Measurements from ENCODE around the gene LRR1. TPM values are rescaled to one million over a fixed set of nuclear protein-coding genes. Genes with fewer than 3 reads are reported as not detected.
"Not testable (repeated sequence)": the region's sequence is repeated elsewhere in the genome, so short reads cannot be mapped to it uniquely, and the experiment has no call there.

Gene LRR1
- total RNA-seq, 2 experiments from 2014 or later, result 43.7 to 44.3 TPM

DNA sequence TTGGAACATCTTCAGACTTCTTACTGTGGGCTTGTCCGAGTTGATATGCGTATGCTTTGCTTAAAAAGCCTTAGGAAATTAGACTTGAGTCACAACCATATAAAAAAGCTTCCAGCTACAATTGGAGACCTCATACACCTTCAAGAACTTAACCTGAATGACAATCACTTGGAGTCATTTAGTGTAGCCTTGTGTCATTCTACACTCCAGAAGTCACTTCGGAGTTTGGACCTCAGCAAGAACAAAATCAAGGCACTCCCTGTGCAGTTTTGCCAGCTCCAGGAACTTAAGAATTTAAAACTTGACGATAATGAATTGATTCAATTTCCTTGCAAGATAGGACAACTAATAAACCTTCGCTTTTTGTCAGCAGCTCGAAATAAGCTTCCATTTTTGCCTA lies 8.8 kb downstream of the LRR1 start:
- no peak overlapping the region for H3K4me3 Mint-ChIP-seq
- DNase-seq (no peak), ATAC-seq (ENCODE audit: low read depth) (no peak)
- POLR2A ChIA-PET, result interaction anchor here (1.2 to 6.1 kb wide), 3 partner anchors 9 to 27 kb away, joined by 4 to 38 read pairs (median 6); partner anchors contain the start of genes LRR1, MGAT2 and RPL36AL
- peaks cover 11% of the 10 kb centered on the region for H3K4me1 Mint-ChIP-seq
- H3K27ac Mint-ChIP-seq, result no peak overlapping the region
- peaks cover 27% of the 10 kb centered on the region for H3K36me3 Mint-ChIP-seq
- H3K27me3 Mint-ChIP-seq, result no peaks in the 10 kb centered on the region
- H3K9me3 Mint-ChIP-seq, result no peaks in the 10 kb centered on the region

DNA sequence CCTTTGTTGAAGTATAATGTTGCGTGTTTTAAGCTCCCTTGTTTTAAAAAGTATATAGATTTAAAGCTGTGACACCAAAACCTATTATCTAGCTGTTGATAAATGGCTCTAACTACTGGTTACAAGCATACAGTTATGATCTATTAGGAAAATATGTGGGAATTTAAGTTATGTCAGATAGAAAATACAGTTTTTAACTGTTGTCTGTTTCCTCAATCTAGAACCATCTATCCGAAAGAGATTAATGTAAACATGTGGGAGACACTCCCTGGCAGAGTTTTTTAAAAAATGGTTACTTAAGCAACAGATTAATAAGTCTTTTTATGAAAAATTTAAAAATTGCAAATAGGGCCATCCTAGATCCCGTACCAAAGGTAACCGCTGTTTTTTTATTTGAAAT lies 13.5 kb downstream of the LRR1 start:
- DNase-seq (no peak), ATAC-seq (ENCODE audit: low read depth) (no peak)
- Mint-ChIP-seq H3K27me3 (no peaks in the 10 kb centered on the region), H3K36me3 (peaks cover 24% of the 10 kb centered on the region), H3K4me3 (no peak overlapping the region), H3K27ac (no peak overlapping the region), H3K9me3 (no peaks in the 10 kb centered on the region), H3K4me1 (peaks cover 13% of the 10 kb centered on the region)
- POLR2A ChIA-PET, result interaction anchor here (6.1 kb wide), 1 partner anchor 8 kb away, joined by 38 read pairs; the partner anchor contains the start of genes MGAT2 and RPL36AL

DNA sequence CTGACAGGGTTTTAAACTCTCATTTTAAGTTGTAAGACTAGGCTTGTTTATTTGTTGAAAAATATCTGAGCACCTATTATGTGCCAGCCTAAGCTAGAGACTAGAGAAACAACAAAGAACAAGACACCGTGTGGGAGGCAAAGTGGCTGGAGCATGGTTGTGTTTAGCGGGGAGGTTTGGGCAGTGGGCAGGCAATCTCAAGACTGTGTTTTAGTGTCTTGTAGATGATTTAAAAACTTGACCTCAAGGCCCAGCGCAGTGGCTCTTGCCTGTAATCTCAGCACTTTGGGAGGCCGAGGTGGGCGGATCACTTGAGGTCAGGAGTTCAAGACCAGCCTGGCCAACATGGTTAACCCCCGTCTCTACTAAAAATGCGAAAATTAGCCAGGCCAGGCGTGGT lies 13.9 kb downstream of the LRR1 start:
- Mint-ChIP-seq H3K27me3 (no peaks in the 10 kb centered on the region), H3K27ac (no peak overlapping the region), H3K9me3 (no peaks in the 10 kb centered on the region), H3K4me1 (peaks cover 16% of the 10 kb centered on the region), H3K4me3 (no peak overlapping the region), H3K36me3 (peaks cover 26% of the 10 kb centered on the region)
- ATAC-seq (ENCODE audit: low read depth) (no peak), DNase-seq (no peak)
- POLR2A ChIA-PET, result interaction anchor here (6.1 kb wide), 1 partner anchor 8 kb away, joined by 38 read pairs; the partner anchor contains the start of genes MGAT2 and RPL36AL

DNA sequence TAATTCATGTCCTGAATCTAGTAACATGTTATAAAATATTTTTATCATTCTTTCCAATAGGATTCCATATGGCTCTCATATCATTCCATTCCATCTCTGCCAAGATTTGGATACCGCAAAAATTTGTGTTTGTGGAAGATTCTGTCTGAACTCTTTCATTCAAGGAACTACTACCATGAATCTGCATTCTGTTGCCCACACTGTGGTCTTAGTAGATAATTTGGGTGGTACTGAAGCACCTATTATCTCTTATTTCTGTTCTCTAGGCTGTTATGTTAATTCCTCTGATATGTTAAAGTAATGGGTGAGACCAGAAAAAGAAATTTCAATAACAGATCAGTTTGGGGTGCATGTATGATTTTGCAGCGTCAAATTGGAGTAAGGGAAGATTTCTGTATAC lies 15.5 kb downstream of the LRR1 start:
- Mint-ChIP-seq H3K27me3 (no peaks in the 10 kb centered on the region), H3K4me1 (peaks cover 21% of the 10 kb centered on the region), H3K9me3 (no peaks in the 10 kb centered on the region), H3K4me3 (no peak overlapping the region), H3K27ac (no peak overlapping the region), H3K36me3 (peaks cover 29% of the 10 kb centered on the region)
- POLR2A ChIA-PET, result interaction anchor here (0.8 kb wide), 1 partner anchor 28 kb away, joined by 3 read pairs; the partner anchor contains the start of gene RPS29
- DNase-seq (no peak), ATAC-seq (ENCODE audit: low read depth) (no peak)

DNA sequence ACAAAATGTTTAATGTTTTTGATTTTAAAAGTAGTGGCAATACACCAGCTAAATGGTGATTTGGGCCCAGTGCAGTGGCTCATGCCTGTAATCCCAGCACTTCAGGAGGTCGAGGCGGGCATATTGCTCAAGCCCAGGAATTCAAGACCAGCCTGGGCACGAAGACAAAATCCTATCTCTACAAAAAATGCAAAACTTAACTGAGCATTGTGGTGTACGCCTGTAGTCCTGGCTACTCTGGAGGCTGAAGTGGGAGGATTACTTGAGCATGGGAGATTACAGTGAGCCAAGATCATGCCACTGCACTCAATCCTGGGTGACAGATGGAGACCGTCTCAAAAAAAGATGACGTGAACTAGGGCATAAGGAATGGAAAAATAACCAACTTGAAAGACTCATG lies 17.0 kb downstream of the LRR1 start:
- no peak overlapping the region for H3K4me3 Mint-ChIP-seq
- no peak for ATAC-seq (ENCODE audit: low read depth)
- no peak overlapping the region for H3K27ac Mint-ChIP-seq
- peaks cover 25% of the 10 kb centered on the region for H3K36me3 Mint-ChIP-seq
- H3K4me1 Mint-ChIP-seq, result peaks cover 19% of the 10 kb centered on the region
- no peaks in the 10 kb centered on the region for H3K27me3 Mint-ChIP-seq
- no peaks in the 10 kb centered on the region for H3K9me3 Mint-ChIP-seq
- POLR2A ChIA-PET, result interaction anchor here (1.4 kb wide), 1 partner anchor 17 kb away, joined by 3 read pairs; the partner anchor contains the start of gene LRR1
- no peak for DNase-seq

DNA sequence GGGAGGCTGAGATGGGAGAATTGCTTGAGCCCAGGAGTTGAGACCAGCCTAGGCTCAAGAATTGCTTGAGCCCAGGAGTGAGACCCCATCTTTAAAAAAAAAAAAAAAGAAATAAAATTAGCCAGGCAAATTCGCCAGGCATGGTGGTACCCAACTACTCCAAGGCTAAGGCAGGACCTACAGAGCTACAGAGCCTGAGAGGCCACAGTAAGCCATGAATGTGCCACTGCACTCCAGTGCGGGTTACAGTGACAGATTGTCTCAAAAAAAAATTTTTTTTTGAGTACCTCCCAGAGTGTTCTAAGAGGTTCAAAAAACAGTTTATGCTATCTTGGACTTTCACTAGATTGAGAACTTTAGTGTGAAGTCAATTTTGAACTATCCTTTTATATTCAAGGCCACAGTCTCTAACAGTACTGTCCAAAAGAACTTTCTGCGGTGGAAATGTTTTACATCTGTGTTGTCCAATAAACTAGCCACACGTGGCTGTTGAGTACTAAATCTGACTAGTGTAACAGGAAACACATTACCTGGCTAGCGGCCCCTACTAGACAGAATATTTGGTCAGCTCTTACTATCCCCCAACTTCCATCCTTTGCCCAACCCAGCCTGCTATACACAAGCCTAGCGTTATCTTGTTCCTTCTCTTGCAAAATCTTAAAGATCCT lies 19.2 kb downstream of the LRR1 start:
- Mint-ChIP-seq H3K36me3 (peaks cover 35% of the 10 kb centered on the region), H3K9me3 (no peaks in the 10 kb centered on the region), H3K27me3 (no peaks in the 10 kb centered on the region), H3K4me1 (peaks cover 23% of the 10 kb centered on the region), H3K4me3 (peak overlapping the region; percentile 2), H3K27ac (peak overlapping the region; percentile 10)
- POLR2A ChIA-PET, result interaction anchor here (0.5 to 1.7 kb wide), 3 partner anchors 15 to 19 kb away, joined by 3 to 7 read pairs (median 7); partner anchors contain the start of gene LRR1
- DNase-seq, result no peak
- ATAC-seq (ENCODE audit: low read depth), result no peak

DNA sequence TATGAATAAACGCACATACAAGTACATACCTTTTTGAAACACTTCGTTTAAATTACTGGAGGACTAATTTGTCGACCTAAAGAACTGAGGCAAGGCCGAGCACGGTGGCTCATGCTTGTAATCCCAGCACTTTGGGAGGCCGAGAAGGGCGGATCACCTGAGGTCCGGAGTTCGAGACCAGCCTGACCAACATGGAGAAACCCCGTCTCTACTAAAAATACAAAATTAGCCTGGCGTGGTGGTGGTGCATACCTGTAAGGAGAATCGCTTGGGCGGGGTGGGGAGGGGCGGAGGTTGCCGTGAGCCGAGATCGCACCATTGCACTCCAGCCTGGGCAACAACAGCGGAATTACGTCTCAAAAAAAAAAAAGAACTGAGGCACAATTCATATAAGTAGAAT lies 20.5 kb downstream of the LRR1 start:
- Mint-ChIP-seq H3K4me1 (peaks cover 29% of the 10 kb centered on the region), H3K4me3 (peak overlapping the region; percentile 97), H3K27ac (peak overlapping the region; percentile 31), H3K36me3 (peaks cover 30% of the 10 kb centered on the region)
- not testable (repeated sequence) for DNase-seq; H3K27me3 Mint-ChIP-seq; H3K9me3 Mint-ChIP-seq; ATAC-seq (ENCODE audit: low read depth)
- POLR2A ChIA-PET, result interaction anchor here (1.2 to 3.0 kb wide), 6 partner anchors 10 to 1202 kb away, joined by 4 to 102 read pairs (median 45); partner anchors contain the start of genes DNAAF2, LRR1 and RPS29

DNA sequence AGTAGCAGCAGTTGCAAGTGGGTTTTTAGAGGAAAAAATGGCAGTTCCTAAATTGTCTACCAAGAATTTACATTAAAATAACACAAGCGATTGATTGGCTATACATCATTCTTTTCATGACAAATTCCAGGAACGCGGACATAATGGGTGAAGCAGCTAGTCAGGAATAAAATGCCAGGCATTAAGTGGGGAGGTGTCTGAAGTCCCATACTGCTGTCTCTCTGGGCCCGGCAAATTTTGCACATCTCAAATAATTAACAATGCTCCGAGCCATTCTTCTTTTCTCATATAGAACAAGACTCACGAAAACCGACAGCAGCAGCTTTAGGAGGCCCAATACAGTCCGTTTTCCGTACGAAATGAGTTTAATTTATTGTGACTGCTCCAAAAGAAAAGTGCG lies 21.0 kb downstream of the LRR1 start:
- DNase-seq (no peak), ATAC-seq (ENCODE audit: low read depth) (no peak)
- peaks cover 28% of the 10 kb centered on the region for H3K36me3 Mint-ChIP-seq
- H3K4me1 Mint-ChIP-seq, result peaks cover 30% of the 10 kb centered on the region
- H3K9me3 Mint-ChIP-seq, result no peaks in the 10 kb centered on the region
- POLR2A ChIA-PET, result interaction anchor here (0.6 to 3.0 kb wide), 16 partner anchors 10 to 1239 kb away, joined by 3 to 102 read pairs (median 12); partner anchors contain the start of genes CDKL1, DNAAF2, KLHDC2 and LRR1
- peak overlapping the region; percentile 97 for H3K4me3 Mint-ChIP-seq
- peak overlapping the region; percentile 94 for H3K27ac Mint-ChIP-seq
- no peaks in the 10 kb centered on the region for H3K27me3 Mint-ChIP-seq

DNA sequence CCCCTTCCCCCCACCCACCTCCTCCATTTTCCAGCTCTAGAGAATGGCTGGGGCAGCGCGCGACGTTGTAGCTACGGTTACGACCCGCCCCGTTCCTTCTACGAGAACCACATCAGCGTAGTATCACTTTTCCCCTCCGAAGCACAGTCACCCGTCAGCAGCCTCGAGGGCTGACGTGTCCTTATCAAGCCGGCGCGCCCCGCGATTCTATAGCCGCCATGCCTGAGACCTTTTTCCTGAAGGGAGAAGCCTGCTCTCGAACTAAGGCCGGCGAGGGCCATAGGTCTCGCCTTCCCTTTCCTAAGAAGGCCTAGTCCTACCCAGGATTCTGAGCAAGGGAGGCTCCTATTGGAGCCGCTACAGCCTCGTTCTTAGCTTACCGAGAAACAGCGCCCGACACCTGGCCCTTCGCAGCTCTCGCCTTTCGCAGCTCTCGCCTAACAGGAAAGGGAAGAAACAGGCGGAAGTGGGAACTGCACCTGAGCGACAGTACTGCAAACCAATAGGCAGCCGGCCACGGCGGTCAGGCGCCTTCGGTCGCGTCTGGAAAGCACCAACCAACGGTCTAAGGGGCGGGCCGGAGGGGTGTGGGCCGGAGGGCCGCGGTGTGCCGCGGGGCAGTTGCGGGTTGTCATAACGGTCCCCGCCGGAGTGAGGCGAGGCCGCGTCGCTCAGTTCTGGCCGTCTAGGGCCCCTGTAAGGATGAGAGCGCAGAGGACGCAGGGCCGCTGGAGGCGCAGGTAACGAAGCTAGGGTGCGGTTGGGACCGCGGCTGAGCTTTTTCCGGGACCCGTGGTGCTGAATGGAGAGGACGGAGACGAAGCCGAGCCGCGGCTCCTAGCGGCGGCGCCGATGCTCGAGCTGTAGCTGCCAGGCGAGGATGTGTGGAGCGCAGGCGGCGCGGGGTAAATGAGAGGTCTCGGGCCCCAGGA lies 21.7 kb downstream of the LRR1 start, which contains the start of the genes MGAT2 and RPL36AL:
TSS of gene MGAT2 (plus strand) at position 618 of the 932 bp plus-strand sequence. CDS start 470 bp downstream, outside the sequence.
TSS of gene RPL36AL (minus strand) at position 445 of the 932 bp plus-strand sequence. CDS start 1,522 bp downstream, outside the sequence.
- Mint-ChIP-seq H3K9me3 (no peaks in the 10 kb centered on the region), H3K27me3 (no peaks in the 10 kb centered on the region), H3K36me3 (peaks cover 29% of the 10 kb centered on the region), H3K27ac (peak within 1 kb of the TSS; percentile 94), H3K4me3 (peak within 1 kb of the TSS; percentile 97), H3K4me1 (peaks cover 34% of the 10 kb centered on the region)
- DNase-seq, result peak; percentile 95
- ATAC-seq (ENCODE audit: low read depth), result peak; percentile 91
- POLR2A ChIA-PET, result interaction anchor here (0.6 to 3.0 kb wide), 22 partner anchors 11 to 1238 kb away, joined by 3 to 102 read pairs (median 4); partner anchors contain the start of genes CDKL1, DNAAF2, KLHDC2 and LRR1

DNA sequence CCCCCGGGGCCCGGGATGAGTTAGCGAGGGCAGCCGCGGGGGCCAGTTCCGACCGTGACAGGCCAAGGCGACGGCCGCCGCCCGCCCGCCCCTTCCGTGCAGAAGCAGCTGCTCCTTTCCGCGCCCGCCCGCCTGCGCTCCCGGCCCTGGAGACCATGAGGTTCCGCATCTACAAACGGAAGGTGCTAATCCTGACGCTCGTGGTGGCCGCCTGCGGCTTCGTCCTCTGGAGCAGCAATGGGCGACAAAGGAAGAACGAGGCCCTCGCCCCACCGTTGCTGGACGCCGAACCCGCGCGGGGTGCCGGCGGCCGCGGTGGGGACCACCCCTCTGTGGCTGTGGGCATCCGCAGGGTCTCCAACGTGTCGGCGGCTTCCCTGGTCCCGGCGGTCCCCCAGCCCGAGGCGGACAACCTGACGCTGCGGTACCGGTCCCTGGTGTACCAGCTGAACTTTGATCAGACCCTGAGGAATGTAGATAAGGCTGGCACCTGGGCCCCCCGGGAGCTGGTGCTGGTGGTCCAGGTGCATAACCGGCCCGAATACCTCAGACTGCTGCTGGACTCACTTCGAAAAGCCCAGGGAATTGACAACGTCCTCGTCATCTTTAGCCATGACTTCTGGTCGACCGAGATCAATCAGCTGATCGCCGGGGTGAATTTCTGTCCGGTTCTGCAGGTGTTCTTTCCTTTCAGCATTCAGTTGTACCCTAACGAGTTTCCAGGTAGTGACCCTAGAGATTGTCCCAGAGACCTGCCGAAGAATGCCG lies 22.6 kb downstream of the LRR1 start:
- Mint-ChIP-seq H3K27ac (peak overlapping the region; percentile 62), H3K9me3 (no peaks in the 10 kb centered on the region), H3K36me3 (peaks cover 27% of the 10 kb centered on the region), H3K4me1 (peaks cover 36% of the 10 kb centered on the region), H3K4me3 (peak overlapping the region; percentile 97), H3K27me3 (no peaks in the 10 kb centered on the region)
- ATAC-seq (ENCODE audit: low read depth) (no peak), DNase-seq (no peak)
- POLR2A ChIA-PET, result interaction anchor here (0.6 to 3.0 kb wide), 17 partner anchors 11 to 743 kb away, joined by 3 to 102 read pairs (median 9); partner anchors contain the start of genes DNAAF2, KLHDC2, LRR1 and NEMF

DNA sequence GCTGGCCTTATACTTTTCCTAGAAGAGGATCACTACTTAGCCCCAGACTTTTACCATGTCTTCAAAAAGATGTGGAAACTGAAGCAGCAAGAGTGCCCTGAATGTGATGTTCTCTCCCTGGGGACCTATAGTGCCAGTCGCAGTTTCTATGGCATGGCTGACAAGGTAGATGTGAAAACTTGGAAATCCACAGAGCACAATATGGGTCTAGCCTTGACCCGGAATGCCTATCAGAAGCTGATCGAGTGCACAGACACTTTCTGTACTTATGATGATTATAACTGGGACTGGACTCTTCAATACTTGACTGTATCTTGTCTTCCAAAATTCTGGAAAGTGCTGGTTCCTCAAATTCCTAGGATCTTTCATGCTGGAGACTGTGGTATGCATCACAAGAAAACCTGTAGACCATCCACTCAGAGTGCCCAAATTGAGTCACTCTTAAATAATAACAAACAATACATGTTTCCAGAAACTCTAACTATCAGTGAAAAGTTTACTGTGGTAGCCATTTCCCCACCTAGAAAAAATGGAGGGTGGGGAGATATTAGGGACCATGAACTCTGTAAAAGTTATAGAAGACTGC lies 23.4 kb downstream of the LRR1 start:
- no peak for ATAC-seq (ENCODE audit: low read depth)
- peak overlapping the region; percentile 97 for H3K4me3 Mint-ChIP-seq
- DNase-seq, result no peak
- POLR2A ChIA-PET, result interaction anchor here (0.6 to 3.0 kb wide), 8 partner anchors 10 to 673 kb away, joined by 3 to 102 read pairs (median 14); partner anchors contain the start of genes DNAAF2, KLHDC2 and RPS29
- no peaks in the 10 kb centered on the region for H3K27me3 Mint-ChIP-seq
- H3K9me3 Mint-ChIP-seq, result no peaks in the 10 kb centered on the region
- H3K4me1 Mint-ChIP-seq, result peaks cover 37% of the 10 kb centered on the region
- peak overlapping the region; percentile 62 for H3K27ac Mint-ChIP-seq
- peaks cover 32% of the 10 kb centered on the region for H3K36me3 Mint-ChIP-seq

DNA sequence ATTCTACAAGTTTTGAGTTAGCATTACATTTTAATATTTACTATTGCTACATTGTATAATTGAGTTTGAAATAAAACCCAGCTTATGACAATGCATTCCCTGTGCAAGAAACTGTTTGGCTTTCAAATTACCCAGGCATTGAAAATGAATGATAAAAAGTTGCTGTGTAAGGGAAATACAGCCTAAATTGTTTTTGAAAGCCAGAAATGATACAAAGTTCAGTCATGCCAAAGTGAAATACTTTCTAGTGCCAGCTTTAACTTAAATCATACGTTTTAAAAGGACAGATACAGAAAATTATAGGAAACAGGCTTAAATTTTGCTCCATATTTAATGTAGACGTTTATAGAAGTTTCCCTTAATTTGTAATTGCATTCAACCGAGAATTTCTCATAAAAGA lies 24.6 kb downstream of the LRR1 start:
- Mint-ChIP-seq H3K27ac (peak overlapping the region; percentile 20), H3K27me3 (no peaks in the 10 kb centered on the region), H3K4me3 (peak overlapping the region; percentile 97), H3K9me3 (no peaks in the 10 kb centered on the region), H3K4me1 (peaks cover 36% of the 10 kb centered on the region), H3K36me3 (peaks cover 27% of the 10 kb centered on the region)
- POLR2A ChIA-PET, result interaction anchor here (1.3 to 2.5 kb wide), 4 partner anchors 9 to 38 kb away, joined by 3 to 13 read pairs (median 10); partner anchors contain the start of genes LRR1 and RPS29
- ATAC-seq (ENCODE audit: low read depth), result no peak
- no peak for DNase-seq

All from activated naive CD8-positive, alpha-beta T cell treated with anti-CD3 and anti-CD28 coated beads, Interleukin-2, amount 10 ng/mL, durations not matched to agents 7 days and 5 days (primary cell).